ENCODE measurements around the gene NDUFB11.

NDUFB11 gene

DNA sequence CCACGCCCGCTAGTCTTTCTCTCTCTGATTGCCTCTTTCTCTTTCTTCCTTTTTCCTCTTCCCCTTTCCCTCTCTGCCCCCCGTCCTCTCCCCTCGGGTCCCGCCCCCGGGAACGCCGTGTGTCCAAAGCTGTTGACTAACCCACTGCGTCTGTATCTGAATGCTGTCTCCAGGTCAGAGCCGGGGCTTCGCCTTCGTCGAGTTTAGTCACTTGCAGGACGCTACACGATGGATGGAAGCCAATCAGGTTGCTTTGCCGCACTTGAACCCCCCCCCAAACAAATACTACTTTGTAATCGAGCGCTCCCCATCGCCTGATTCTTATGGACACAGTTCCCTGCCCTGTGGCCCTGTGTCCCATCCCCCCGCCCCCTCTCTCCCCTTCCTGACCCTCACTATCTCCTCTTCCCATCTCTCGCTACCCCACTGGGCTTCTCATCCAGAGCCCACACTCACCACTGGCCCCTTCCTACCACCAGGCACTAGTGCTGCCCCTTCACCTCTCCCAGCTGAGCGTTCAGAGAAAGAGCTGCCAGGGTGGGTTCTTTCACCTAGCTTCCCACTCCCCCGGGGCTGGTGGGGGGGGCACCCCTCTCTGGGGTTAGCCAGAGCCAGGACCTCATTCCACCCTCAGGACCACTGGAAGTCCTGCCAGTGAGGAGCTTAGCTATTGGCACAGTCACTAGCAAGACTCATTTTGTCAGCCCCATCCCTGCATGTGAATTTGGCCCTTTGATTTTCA, 30.5 kb upstream of the NDUFB11 start:
- no peak for DNase-seq (ENCODE audit: low read depth)

DNA sequence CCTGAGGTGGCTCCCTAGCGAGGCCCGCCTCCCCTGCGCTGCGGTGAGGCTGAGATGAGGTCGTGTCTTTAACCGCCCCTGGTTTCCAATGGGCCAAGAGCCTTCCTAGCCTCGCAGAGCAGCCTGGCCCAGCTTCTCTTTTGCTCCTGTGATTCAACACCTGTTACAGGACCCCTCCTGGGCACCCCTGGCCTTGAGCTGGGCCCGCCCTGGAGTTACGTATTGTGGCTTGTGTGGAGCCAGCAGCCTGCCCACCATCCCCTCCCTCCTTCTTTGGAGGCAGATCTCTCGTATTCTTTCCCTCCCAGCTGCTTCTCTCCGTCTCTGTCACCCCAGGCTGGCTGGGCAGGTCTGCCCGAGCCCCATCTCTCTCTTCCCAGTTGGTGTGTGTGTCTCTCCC, 29.9 kb upstream of the NDUFB11 start:
- DNase-seq (ENCODE audit: low read depth), result no peak

DNA sequence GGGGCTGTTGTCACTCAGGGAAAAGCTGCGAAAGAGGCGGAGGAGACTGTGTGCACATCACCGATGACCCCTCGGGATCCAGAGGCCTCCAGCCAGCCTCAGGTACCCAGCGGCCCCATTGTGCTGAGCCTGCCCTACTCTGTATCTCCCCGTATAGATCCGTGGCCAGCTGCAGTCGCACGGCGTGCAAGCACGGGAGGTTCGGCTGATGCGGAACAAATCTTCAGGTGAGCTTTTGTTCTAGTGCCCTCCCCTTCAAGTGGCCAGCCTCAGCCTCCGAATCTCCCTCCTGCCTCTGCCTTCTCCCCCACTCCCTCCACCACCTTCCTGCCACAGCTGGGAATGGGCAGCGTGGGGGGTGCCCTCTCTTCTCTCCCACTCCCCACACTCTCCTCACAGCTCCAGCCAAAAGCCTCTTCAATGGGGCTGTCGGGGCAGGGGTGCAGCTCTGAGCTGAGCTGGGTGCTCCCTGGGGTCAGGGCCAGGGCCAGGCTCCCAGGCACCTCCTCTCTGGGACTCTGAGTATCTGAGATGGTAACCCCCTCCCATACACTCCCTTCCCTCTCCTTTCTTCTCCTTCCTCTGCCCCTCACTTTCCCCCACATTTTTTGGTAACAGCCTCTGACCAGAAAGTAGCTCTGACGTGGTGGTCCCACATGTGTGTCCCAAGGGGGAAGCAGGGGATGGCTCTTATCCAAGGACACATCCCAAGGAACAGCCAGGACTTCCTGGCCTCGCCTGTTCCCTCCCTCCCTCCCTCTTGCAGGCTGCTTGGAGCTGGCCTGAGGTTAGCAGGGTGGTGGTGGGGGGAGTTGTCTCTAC, 28.7 kb upstream of the NDUFB11 start:
- DNase-seq (ENCODE audit: low read depth), result no peak

DNA sequence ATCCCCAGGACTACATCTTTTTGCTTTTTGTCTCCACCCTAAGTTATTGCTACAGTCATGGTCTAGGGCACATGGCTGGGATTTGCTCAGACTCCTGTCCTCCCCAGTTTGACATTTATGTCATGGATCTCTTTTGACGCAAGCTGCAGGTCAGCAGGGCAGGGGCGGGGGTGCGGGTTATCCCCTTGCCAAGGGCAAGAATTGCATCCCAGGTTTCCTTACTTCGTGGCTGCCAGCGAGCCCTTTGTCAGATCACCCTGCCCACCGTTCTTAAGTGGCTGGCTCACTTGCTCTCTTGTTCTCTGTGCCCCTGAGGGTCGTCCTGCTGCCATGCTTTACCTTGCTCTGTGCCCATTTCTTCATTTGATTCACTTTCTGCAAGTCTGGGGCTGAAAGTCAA, 28.0 kb upstream of the NDUFB11 start:
- DNase-seq (ENCODE audit: low read depth), result no peak

DNA sequence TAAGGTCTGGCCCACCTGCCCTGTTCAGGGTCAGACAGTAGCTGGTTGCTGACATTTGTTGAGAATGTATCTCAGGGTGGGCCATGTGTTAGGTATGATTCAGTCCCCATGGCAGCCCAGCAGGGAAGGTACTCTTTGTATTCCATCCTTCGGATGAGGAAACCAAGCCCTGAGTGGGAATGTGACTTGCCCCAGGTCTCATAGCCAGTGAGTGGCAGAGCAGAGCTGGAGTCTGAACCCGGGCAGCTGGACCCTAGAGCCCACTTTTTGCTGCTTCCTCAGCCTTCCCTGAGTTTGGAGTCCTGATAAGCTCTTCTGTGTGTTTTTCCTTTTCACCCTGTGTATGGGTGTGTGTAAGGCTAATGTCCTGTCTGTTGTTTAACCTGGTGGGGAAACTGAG, 27.5 kb upstream of the NDUFB11 start:
- DNase-seq (ENCODE audit: low read depth), result no peak

DNA sequence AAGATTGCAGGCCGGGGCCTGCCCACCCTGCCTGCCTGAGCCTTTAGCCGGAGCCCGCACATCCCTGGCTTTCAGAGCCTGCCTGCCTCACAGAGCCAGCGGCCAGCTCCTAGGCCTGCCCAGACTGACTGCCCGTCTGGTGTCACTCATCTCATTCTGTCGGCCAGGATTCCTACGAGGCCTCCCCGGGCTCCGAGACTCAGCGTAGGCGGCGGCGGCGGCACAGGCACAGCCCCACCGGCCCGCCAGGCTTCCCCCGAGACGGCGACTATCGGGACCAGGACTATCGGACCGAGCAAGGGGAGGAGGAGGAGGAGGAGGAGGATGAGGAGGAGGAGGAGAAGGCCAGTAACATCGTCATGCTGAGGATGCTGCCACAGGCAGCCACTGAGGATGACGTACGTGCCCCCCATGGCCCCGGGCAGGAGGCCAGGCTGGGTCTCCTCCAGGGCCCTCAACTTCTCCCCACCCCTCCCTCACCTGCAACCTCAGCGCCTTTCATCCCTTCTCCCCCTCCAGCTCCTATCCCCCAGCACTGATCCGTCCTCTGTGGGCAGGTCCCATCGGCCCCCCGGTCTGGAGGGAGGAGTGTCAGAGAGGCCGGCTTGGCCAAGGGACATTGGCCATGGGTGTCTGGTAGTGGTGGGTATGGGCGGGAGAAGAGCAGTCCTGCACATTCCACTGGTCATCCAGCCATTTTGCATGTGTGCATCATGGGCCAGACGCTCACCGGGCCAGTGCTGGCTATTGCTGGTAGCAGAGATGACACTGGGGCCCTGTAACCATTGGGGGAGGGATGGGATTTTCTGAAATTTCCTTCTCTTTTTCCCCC, 26.6 kb upstream of the NDUFB11 start:
- no peak for DNase-seq (ENCODE audit: low read depth)

DNA sequence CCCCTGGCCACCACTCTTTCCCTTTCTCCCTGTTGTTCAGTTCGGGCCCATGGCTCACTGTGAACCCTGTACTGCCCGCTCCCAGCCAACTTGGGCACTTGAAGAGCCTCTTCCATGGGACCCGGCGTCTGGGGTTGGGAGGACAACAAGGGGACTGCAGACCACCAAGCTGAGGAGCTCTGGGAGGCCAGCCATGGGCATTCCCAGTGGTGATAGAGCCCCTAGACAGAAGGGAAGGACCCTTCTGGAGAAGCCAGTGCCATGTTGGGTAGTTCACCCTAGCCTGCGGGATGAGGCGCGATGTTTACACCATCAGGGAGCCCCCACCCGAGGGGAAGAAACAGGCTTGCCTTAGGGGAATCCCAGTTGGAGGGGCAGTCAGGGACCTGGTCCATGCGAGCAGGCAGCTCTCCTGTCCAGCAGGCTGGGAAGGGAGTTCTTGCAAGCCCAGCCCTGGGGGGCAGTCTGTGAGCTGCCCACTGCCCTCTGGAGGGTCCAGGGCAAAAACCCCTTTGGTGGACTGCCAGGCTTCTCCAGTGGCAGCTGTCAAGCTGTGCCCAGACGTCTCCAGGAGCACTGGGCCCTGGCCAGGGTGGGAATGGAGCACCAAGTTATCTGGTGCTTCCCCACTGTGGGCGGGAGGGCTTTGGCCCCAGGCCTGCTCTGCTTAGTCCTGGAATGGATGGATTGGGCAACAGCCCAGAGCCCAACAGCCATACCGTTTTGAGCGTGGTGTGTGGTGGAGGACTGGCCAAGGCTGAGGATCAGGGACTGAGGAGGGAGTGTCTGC, 25.4 kb upstream of the NDUFB11 start:
- no peak for DNase-seq (ENCODE audit: low read depth)

DNA sequence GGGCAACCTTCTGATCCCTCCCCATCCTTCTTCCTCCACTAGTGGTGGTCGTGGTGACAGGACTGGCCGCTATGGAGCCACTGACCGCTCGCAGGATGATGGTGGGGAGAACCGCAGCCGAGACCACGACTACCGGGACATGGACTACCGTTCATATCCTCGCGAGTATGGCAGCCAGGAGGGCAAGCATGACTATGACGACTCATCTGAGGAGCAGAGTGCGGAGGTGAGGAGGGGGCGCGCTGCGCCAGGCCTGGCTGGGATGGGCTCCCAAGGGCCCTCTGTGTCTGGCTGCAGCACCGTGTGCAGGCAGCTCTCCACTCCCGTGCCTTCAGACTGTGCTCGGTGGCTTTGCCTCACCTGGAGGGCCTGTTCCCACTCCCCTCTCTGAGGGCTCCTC, 24.8 kb upstream of the NDUFB11 start:
- DNase-seq (ENCODE audit: low read depth), result no peak

DNA sequence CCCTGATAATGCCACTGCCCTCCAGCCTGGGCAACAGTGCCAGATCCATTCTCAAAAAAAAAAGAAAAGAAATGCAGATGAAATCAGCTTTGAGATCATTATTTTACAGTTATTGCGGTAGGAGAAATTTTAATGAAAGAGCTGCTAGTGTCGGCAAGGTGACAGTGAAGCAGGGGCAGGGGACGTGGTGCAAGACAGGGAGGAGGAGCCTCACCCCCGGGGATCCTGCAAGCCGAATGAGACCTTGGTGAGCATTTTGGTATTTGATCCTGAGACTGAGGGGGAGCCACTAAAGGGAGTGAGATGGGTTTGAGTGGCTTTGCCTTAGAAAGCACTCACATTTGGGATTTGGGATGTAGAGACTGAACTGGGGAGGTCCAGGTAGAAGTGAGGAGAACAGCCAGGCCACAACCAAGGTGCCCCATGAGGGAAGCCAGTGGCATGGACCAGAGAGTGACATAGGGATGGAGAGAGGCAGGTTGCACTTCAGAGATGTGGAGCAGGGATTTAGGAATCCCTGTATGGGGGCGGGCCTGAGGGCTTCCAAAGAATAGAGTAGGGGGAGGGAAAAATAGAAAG, 24.1 kb upstream of the NDUFB11 start:
- DNase-seq (ENCODE audit: low read depth), result no peak

DNA sequence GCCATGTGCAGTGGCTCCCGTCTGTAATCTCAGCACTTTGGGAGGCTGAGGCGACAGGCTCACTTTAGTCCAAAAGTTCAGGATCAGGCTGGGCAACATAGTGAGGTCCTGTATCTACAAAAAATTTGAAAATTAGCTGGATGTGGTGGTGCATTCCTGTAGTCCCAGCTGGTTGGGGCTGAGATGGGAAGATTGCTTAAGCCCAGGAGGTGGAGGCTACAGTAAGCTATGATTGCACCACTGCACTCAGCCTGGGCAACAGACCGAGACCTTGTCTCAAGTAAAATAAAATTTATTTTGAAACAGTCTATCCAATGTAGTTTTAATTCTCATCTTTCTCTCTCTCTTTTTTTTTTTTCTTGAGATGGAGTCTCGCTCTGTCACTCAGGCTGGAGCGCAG, 21.6 kb upstream of the NDUFB11 start:
- DNase-seq (ENCODE audit: low read depth), result no peak

DNA sequence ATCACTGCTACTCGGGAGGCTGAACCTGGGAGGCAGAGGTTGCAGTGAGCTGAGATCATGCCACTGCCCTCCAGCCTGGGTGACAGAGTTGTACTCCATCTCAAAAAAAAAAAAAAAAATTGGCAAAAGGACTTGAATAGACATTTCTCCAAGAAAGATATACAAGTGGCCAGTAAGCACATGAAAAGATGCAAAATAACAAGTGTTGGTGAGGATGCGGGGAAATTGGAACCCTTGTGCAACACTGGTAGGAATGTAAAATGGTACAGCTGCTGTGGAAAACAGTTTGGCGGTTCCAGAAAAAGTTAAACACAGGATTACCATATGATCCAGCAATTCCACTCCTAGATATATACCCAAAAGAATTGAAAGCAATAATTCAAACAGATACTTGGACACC, 19.9 kb upstream of the NDUFB11 start:
- no peak for DNase-seq (ENCODE audit: low read depth)

DNA sequence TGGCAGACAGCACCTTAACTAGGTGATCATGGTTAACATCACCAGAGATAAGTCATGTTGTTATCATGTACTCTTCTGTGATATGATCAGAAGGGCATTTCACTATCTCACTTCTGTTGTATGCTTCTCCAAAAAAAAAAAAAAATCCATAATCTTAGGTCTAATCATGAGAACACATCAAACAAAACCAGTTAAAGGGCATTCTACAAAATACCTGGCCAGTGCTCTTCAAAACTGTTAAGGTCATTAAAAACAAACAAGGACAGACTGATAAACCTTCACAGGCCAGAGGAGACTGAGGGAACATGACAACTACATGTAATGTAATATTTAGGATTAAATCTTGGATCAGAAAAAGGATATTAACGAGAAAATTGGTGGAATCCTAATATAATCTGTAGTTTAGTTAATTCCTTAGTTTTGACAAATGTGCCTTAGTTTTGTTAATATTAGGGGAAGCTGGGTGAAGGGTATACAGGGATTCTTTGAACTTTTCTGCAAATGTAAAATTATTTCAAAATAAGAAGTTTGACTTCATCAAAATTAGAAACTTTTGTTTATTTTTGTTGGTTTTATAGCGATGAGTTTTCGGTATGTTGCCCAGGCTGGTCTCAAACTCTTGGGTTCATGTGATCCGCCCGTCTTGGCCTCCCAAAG, 18.6 kb upstream of the NDUFB11 start:
- DNase-seq (ENCODE audit: low read depth), result no peak

DNA sequence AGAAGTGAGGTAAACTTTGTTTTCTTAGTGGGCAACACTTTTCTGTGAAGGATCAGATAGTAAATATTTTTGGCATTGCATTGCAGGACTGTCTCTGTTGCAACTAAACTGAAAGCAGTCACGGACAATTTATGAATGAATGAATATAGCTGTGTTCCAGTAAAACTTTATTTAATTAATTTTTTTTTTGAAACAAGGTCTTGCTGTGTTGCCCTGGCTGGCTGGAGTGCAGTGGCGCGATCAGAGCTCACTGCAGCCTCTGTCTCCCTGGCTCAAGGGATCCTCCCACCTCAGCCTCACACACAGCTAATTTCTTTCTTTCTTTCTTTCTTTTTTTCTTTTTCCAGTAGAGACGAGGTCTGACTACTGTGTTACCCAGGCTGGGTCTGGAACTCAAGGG, 16.3 kb upstream of the NDUFB11 start:
- DNase-seq (ENCODE audit: low read depth), result no peak

DNA sequence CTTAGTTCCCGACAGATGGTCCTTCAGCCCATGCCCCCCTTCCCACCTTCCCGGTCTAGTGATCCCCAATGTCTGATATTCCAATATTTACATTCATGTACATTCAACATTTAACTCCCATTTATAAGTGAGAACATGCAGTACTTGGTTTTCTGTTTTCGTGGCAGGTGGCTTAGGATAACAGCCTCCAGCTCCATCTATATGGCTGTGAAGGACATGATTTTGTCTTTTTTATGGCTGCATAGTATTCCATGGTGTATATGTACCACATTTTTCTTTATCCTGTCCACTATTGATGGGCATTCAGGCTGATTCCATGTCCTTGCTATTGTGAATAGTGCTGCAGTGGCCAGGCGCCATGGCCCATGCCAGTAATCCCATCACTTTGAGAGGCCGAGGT, 14.3 kb upstream of the NDUFB11 start:
- DNase-seq (ENCODE audit: low read depth), result no peak

DNA sequence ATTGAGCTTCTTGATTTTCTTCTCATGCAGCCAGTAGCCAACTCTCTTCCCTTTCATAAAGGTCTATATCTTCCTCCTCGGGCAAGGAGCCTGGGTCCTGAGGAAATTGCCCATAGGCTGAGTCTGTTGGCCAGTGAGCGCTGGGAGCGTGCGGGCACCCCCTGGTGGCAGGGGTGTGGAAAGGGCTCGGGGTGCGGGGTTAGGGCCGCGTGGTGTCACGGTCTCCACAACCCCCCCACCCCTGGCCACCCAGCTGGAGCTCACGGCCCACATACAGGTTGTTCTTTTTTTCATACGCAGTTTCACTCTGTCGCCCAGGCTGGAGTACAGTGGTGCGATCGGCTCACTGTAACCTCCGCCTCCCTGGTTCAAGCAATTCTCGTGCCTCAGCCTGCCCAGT, 13.6 kb upstream of the NDUFB11 start:
- DNase-seq (ENCODE audit: low read depth), result no peak

DNA sequence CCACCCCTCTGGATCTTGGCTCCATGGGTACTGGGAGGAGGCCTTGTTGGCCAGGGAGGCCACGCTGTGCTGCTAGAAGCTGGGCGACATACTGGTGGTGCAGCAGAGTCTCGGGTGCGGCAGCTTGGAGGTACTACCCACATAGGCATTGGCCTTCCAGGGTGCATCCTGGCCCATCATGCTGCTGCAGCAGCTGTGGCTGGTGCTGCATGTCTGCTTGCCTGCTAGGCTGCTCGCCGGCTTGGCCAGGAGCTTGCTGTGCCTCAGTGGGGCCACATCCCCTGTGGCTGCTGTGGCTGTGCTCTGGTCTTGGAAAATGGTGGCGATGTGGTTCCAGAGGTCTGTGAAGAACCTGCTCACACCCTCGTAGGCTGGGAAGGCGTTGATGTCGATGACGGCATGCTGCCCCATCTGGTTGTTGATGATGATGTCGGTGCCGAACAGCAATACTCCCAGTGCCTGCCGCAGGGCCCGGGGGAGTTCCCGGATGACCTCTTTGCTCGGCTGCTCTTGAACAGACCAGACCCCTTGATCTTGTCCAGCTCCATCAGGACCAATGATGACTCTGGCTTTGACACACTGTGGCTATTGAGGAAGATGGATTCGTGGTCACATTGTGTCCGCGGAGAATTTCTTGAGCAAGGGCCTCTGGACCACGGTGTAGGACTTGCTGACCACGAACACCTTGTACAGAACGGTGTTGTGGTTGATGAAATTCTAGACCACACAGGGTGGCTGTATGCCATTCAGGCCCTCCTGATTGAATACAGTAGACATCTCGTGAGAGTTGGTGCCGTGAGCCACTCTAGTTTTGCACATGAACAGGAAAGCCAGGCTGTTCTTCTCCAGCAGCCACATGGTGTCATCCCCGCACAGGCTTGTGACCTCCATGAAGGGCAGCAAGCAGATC, 12.4 kb upstream of the NDUFB11 start:
- DNase-seq (ENCODE audit: low read depth), result no peak

DNA sequence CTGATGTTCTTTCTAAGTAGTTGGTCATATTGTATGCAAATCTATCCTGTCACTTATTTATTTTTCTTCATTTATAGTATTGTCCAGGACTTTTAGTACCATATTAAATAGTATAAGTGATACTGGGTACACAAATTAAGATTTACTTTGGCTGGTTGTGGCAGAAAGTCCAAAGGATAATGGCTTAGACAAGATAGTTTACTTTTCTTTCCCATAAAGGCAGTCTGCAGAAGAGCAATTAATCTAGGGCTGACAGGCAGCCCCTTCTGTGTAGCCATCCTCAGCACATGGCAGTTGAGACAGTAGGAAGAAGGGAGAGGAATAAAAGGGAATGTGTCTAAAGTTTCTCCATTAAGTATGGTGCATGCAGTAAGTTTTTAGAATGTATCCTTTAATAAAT, 6.9 kb upstream of the NDUFB11 start:
- no peak for DNase-seq (ENCODE audit: low read depth)

DNA sequence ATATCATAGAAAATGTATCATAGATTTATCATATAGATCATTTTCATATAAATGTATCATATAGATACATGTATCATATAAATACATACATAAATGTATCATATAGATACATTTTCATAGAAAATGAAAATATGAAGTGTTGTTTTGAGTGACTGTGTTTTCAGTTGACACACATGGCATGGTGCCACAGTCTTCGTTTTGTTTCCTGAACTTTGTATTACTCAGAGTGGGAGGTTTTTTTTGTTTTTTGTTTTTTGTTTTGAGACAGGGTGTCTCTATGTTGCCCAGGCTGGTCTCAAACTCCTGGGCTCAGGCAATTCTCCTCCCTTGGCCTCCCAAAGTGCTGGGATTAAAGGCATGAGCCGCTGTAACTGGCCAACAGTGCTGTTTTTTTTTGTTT, 4.4 kb upstream of the NDUFB11 start:
- no peak for DNase-seq (ENCODE audit: low read depth)

DNA sequence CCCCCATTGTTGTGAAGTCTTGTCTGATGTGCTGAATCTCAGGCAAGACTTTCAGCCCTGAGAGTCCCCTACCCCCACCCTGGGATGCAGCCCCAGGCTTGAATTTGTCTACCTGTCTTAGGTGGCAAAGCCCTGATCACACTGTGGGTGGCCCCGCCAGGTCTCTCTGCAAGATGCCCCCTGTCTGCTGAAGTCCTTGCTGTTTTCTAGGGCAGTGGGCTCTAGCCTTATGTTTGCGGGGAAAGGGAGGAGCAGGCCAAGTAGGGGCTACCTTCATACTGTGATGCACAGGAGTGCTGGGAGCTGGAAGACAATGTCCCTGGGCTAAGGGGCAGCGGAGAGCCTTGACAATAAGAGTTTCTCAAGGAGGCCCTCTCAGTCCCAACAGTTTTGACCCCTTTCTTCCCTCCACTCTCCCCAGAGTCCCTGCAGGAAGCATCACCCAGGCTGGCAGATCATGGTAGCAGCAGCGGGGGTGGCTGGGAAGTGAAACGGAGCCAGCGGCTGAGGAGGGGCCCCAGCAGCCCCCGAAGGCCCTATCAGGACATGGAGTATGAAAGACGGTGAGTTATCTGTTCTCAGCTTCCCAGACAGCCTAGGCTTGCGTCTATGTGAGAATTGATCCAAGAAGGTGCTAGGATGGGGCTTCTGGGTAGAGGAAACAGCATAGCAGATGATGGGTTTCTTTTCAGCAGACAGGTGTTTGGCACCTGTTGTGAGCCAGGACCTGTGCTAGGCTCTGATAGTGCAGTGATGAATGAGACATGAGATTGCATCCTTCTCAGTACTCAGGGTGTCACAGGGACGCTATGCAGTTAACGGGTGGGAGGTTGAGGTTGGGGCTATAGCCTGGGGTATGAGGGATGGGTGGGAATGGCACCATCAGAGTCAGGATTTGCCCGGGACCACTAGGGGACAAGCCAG, 2.7 kb upstream of the NDUFB11 start:
- DNase-seq (ENCODE audit: low read depth), result no peak
